Endothelial cell of umbilical vein (primary cell): ENCODE results near the gene SMTNL2. TPM values are rescaled to one million over a fixed set of nuclear protein-coding genes. Genes with fewer than 3 reads are reported as not detected.

Source experiments
- BruUV-seq: library from RNA; stranded (reverse); fragments of 400-500 nt; replicated peaks from 2 replicates; lab custom pipeline; 2021; lab: Mats Ljungman, UMichigan
- CTCF ChIA-PET: fragments of 300-600, 350-600 bp; sonication (Branson Sonifier 250); formaldehyde crosslinking; loops from one replicate; lab custom pipeline; 2021; ENCODE audit warnings: antibody characterized with exemption, inconsistent platforms; lab: Charles Lee
- POLR2A ChIA-PET: fragments of 300-600, 350-600 bp; sonication (Branson Sonifier 250); formaldehyde crosslinking; loops from one replicate; lab custom pipeline; 2021; ENCODE audit warnings: antibody characterized with exemption, inconsistent platforms; lab: Charles Lee
- DNase-seq: peaks from one replicate; pipeline ENCODE4 v3.0.0-alpha.2; 2011; ENCODE audit warnings: low read depth, low spot score
- FAIRE-seq: peaks from 2 replicates; lab custom pipeline; 2011; peaks lifted over from hg19 to GRCh38; lab: Jason Lieb, UNC
- H2AFZ ChIP-seq: 2 replicates; pipeline ENCODE4 v1.6.0; 2012; ENCODE audit warnings: low read depth, low read length, control low read depth, inconsistent platforms
- H3K27ac ChIP-seq: 2 replicates; pipeline ENCODE4 v1.5.1; 2011; ENCODE audit warnings: low read depth, mild to moderate bottlenecking, control low read depth, low read length, moderate library complexity; ENCODE audit not compliant: insufficient read depth
- H3K27me3 ChIP-seq, 2 experiments: 2 replicates each; pipeline versions ENCODE4 v1.6.0 to v1.6.1; 2011; ENCODE audit warnings: low read length in 2 of 2, mixed read lengths in 1 of 2; ENCODE audit not compliant: control insufficient read depth in 2 of 2, insufficient read depth in 2 of 2
- H3K36me3 ChIP-seq, 2 experiments: 2 replicates in 1 of 2; 3 replicates in 1 of 2; pipeline ENCODE4 v1.5.1; 2011; ENCODE audit warnings: low read length in 2 of 2, mild to moderate bottlenecking in 1 of 2, moderate library complexity in 1 of 2; ENCODE audit not compliant: control insufficient read depth in 2 of 2, insufficient read depth in 2 of 2; ENCODE audit errors: extremely low read depth in 1 of 2
- H3K4me1 ChIP-seq: 3 replicates; pipeline ENCODE4 v1.5.1; 2011; ENCODE audit warnings: mild to moderate bottlenecking, low read length; ENCODE audit not compliant: control insufficient read depth, insufficient read depth; ENCODE audit errors: extremely low read depth
- H3K4me2 ChIP-seq: 2 replicates; pipeline ENCODE4 v1.6.1; 2011; ENCODE audit warnings: low read length, control low read depth, mixed read lengths; ENCODE audit not compliant: insufficient read depth
- H3K4me3 ChIP-seq, 3 experiments: fragments of 200-600 bp in 1 of 3; sonication (generic), shearing (Covaris generic) in 1 of 3; replicated peaks in 1 of 3; 2 replicates each; pipeline ENCODE4 v1.5.1; 2011 to 2016; ENCODE audit warnings: control low read depth in 3 of 3, low read length in 3 of 3, mild to moderate bottlenecking in 2 of 3, inconsistent platforms in 1 of 3, low read depth in 1 of 3, moderate library complexity in 1 of 3; ENCODE audit not compliant: insufficient read depth in 1 of 3
- H3K79me2 ChIP-seq: 2 replicates; pipeline ENCODE4 v1.6.0; 2012; ENCODE audit warnings: low read length, inconsistent platforms; ENCODE audit not compliant: control insufficient read depth, insufficient read depth
- H3K9ac ChIP-seq: replicated peaks from 2 replicates; pipeline ENCODE3; 2011; ENCODE audit warnings: low read length, control low read depth; ENCODE audit not compliant: insufficient read depth; ENCODE audit errors: extremely low read depth
- H3K9me1 ChIP-seq: replicated peaks from 3 replicates; pipeline ENCODE4 v1.6.0; 2011; ENCODE audit warnings: mild to moderate bottlenecking, low read length; ENCODE audit not compliant: control insufficient read depth, insufficient read depth; ENCODE audit errors: extremely low read depth
- H3K9me3 ChIP-seq: replicated peaks from 2 replicates; pipeline ENCODE4 v1.5.1; 2012; ENCODE audit warnings: low read length, inconsistent platforms; ENCODE audit not compliant: control insufficient read depth, insufficient read depth
- H4K20me1 ChIP-seq: replicated peaks from 2 replicates; pipeline ENCODE3; 2011; ENCODE audit warnings: mild to moderate bottlenecking, low read length; ENCODE audit not compliant: control insufficient read depth, insufficient read depth; ENCODE audit errors: extremely low read depth
- CTCF ChIP-seq, 2 donors: IDR thresholded peaks; 1 replicate in 1 of 2; 2 replicates in 1 of 2; pipeline ENCODE4 v1.5.1; 2011; ENCODE audit warnings: low read length in 2 of 2, mild to moderate bottlenecking in 2 of 2, moderate library complexity in 2 of 2, control low read depth in 1 of 2, inconsistent platforms in 1 of 2, low read depth in 1 of 2; ENCODE audit not compliant: insufficient read depth in 1 of 2; ENCODE audit errors: extremely low read depth in 1 of 2
- EZH2 ChIP-seq: IDR thresholded peaks from 2 replicates; pipeline ENCODE4 v1.6.1; 2012; ENCODE audit warnings: borderline replicate concordance, low read depth, mild to moderate bottlenecking, moderate library complexity, low read length, inconsistent platforms; ENCODE audit not compliant: severe bottlenecking
- FOS ChIP-seq: IDR thresholded peaks from 2 replicates; pipeline ENCODE4 v1.6.1; 2011; ENCODE audit warnings: mild to moderate bottlenecking, low read length, moderate library complexity, borderline replicate concordance; ENCODE audit not compliant: insufficient read depth
- GATA2 ChIP-seq: IDR thresholded peaks from 2 replicates; pipeline ENCODE4 v1.7.0; 2011; ENCODE audit warnings: low read depth, mild to moderate bottlenecking, moderate library complexity, mixed read lengths, low read length; ENCODE audit not compliant: insufficient read length, insufficient read depth
- JUN ChIP-seq: IDR thresholded peaks from 2 replicates; pipeline ENCODE4 v1.6.1; 2011; ENCODE audit warnings: borderline replicate concordance, low read depth; ENCODE audit not compliant: insufficient read length, insufficient read depth
- MAX ChIP-seq: IDR thresholded peaks from 2 replicates; pipeline ENCODE4 v1.6.1; 2011; ENCODE audit not compliant: insufficient read depth, insufficient read length
- MYC ChIP-seq: IDR thresholded peaks from one replicate; pipeline ENCODE4 v1.6.1; 2011; ENCODE audit warnings: mild to moderate bottlenecking, low read depth, low read length
- POLR2A ChIP-seq: IDR thresholded peaks from 2 replicates; pipeline ENCODE4 v1.6.1; 2012; ENCODE audit warnings: low read depth, mild to moderate bottlenecking, control low read depth, low read length
- POLR2AphosphoS5 ChIP-seq: IDR thresholded peaks from 2 replicates; pipeline ENCODE4 v1.6.1; 2012; ENCODE audit warnings: low read depth, mild to moderate bottlenecking, control low read depth, low read length, moderate library complexity; ENCODE audit not compliant: insufficient read depth
- dilution Hi-C: fragments of 300-500 bp; cut with MboI; formaldehyde crosslinking; loops from one replicate; pipeline ENCODE4 v1.15.0; 2019; ENCODE audit warnings: low sequenced_read_pairs; ENCODE audit not compliant: extremely low pct_ligation_motif_present
- intact Hi-C: fragments of 100-400 bp; cut with micrococcal nuclease; formaldehyde crosslinking; loops from one replicate; pipeline ENCODE4 v1.10.0; 2022
- polyA plus RNA-seq, 4 experiments: library from polyadenylated mRNA; depleted of rRNA in 3 of 4; stranded (reverse) in 3 of 4; unstranded in 1 of 4; fragments of >200 nt; gene quantifications; 2 replicates each; pipeline versions ENCODE4 v1.2.1 to v1.2.3, GENCODE V29; 2011 to 2012; ENCODE audit warnings: missing spikeins in 1 of 4
- total RNA-seq: library from RNA; stranded (reverse); gene quantifications from 2 replicates; pipeline ENCODE4 v1.2.3, GENCODE V29; 2021

Gene SMTNL2
- total and polyA plus RNA-seq, 2 donors (not counting 3 experiments of a cell fraction or from before 2014, with no cell fraction given) = not detected

- intact Hi-C loops = no loop called here
- no peaks in the 10 kb centered on the region for H4K20me1 ChIP-seq
- POLR2A ChIA-PET = no interaction called here
- H3K4me2 ChIP-seq = no peak overlapping the region
- H3K9ac ChIP-seq = no peak overlapping the region
- no peaks in the 10 kb centered on the region for H3K4me1 ChIP-seq
- TF ChIP-seq POLR2AphosphoS5 = no peak
- no peak for TF ChIP-seq MAX
- TF ChIP-seq MYC = no peak
- no peak for TF ChIP-seq GATA2
- no peak for TF ChIP-seq FOS
- TF ChIP-seq EZH2 = no peak
- no peak for TF ChIP-seq JUN
- no peak for TF ChIP-seq POLR2A
- TF ChIP-seq CTCF (IDR thresholded peaks at IDR 0.05; ENCODE audit: extremely low read depth in 1 of 2, insufficient read depth in 1 of 2, low read depth in 1 of 2, low read length in 2 of 2) = no peak
- H3K27ac ChIP-seq = no peak overlapping the region
- H3K27me3 ChIP-seq = peaks cover 0 to 9% of the 10 kb centered on the region in 2 experiments
- H3K4me3 ChIP-seq = no peak overlapping the region
- no peaks in the 10 kb centered on the region for H3K36me3 ChIP-seq
- H3K79me2 ChIP-seq = no peaks in the 10 kb centered on the region
- BruUV-seq = no TSS peak
- FAIRE-seq (no peak), DNase-seq (no peak)
- CTCF ChIA-PET = interaction anchor here (1.0 to 1.3 kb wide), 3 partner anchors 9 to 49 kb away, joined by 3 to 8 read pairs (median 3); no protein-coding TSS in a partner anchor
- dilution Hi-C loops = no loop called here
- H3K9me1 ChIP-seq = no peaks in the 10 kb centered on the region
- no peaks in the 10 kb centered on the region for H3K9me3 ChIP-seq
- no peak overlapping the region for H2AFZ ChIP-seq
Measured at GRCh38 chr17:4616476-4616875, 32.1 kb downstream of the SMTNL2 start.
